GM23338 (cell line): ENCODE results near the gene TMEM132D. TPM values are rescaled to one million over a fixed set of nuclear protein-coding genes. Genes with fewer than 3 reads are reported as not detected.
"Not testable (repeated sequence)": the region's sequence is repeated elsewhere in the genome, so short reads cannot be mapped to it uniquely, and the experiment has no call there.

ENCODE experiments used
- ATAC-seq: fragments of 200-7000 bp; cut with Tn5 transposase; 3 replicates; pipeline ENCODE4 v1.9.1; 2020
- DNase-seq: peaks from one replicate; pipeline ENCODE4 v3.0.0-alpha.2; 2015; ENCODE audit warnings: low spot score
- H2AFZ ChIP-seq: fragments of 200-600 bp; sonication (generic); 2 replicates; pipeline ENCODE4 v1.8.0; 2016; ENCODE audit warnings: antibody characterized with exemption, mild to moderate bottlenecking, moderate library complexity
- H3F3A ChIP-seq: fragments of 200-600 bp; sonication (generic); replicated peaks from 2 replicates; pipeline ENCODE4 v1.8.0; 2017; ENCODE audit warnings: antibody characterized with exemption, mixed run types, low read depth
- H3K27ac ChIP-seq: fragments of 200-600 bp; sonication (generic); 2 replicates; pipeline ENCODE4 v1.6.1; 2016; ENCODE audit warnings: low read depth
- H3K27me3 ChIP-seq: fragments of 200-600 bp; sonication (generic); 2 replicates; pipeline ENCODE4 v1.8.0; 2016; ENCODE audit warnings: mild to moderate bottlenecking, mixed run types, moderate library complexity; ENCODE audit not compliant: insufficient read depth
- H3K36me3 ChIP-seq: fragments of 200-600 bp; sonication (generic); 2 replicates; pipeline ENCODE4 v1.8.0; 2016; ENCODE audit warnings: mild to moderate bottlenecking; ENCODE audit not compliant: insufficient read depth
- H3K4me1 ChIP-seq: fragments of 200-600 bp; sonication (generic); 2 replicates; pipeline ENCODE4 v1.8.0; 2016; ENCODE audit warnings: mild to moderate bottlenecking, moderate library complexity; ENCODE audit not compliant: insufficient read depth
- H3K4me2 ChIP-seq: fragments of 200-600 bp; sonication (generic); 2 replicates; pipeline ENCODE4 v1.7.1; 2017; ENCODE audit warnings: mixed run types
- H3K4me3 ChIP-seq: fragments of 200-600 bp; sonication (generic); 2 replicates; pipeline ENCODE4 v1.6.1; 2016; ENCODE audit warnings: mixed run types
- H3K79me2 ChIP-seq: fragments of 200-600 bp; sonication (generic); replicated peaks from 2 replicates; pipeline ENCODE4 v1.8.0; 2017; ENCODE audit warnings: mild to moderate bottlenecking; ENCODE audit not compliant: insufficient read depth
- H3K9me2 ChIP-seq: fragments of 200-600 bp; sonication (generic); 2 replicates; pipeline ENCODE4 v1.8.0; 2017; ENCODE audit not compliant: insufficient read depth
- H4K20me1 ChIP-seq: fragments of 200-600 bp; sonication (generic); replicated peaks from 2 replicates; pipeline ENCODE4 v1.8.0; 2017; ENCODE audit warnings: mild to moderate bottlenecking; ENCODE audit not compliant: insufficient read depth
- H3K27ac Mint-ChIP-seq: 2 replicates; pipeline ENCODE4 v1.8.0; 2020; ENCODE audit warnings: inconsistent platforms, mild to moderate bottlenecking, moderate library complexity, mixed read lengths
- H3K27me3 Mint-ChIP-seq: 3 replicates; pipeline ENCODE4 v1.8.0; 2022; ENCODE audit warnings: low read depth, mild to moderate bottlenecking, moderate library complexity, mixed read lengths, inconsistent platforms; ENCODE audit not compliant: insufficient read depth, poor library complexity
- H3K36me3 Mint-ChIP-seq: 3 replicates; pipeline ENCODE4 v1.8.0; 2021; ENCODE audit warnings: low read depth, mild to moderate bottlenecking, inconsistent platforms, moderate library complexity, mixed read lengths
- H3K4me1 Mint-ChIP-seq: 3 replicates; pipeline ENCODE4 v1.8.0; 2020; ENCODE audit warnings: mild to moderate bottlenecking, inconsistent platforms, mixed read lengths
- H3K4me3 Mint-ChIP-seq: 3 replicates; pipeline ENCODE4 v1.8.0; 2021; ENCODE audit warnings: moderate library complexity, mild to moderate bottlenecking, inconsistent platforms, mixed read lengths
- H3K9me3 Mint-ChIP-seq: 3 replicates; pipeline ENCODE4 v1.8.0; 2020; ENCODE audit warnings: moderate library complexity, mild to moderate bottlenecking, inconsistent platforms, mixed read lengths
- CTCF ChIP-seq, 2 experiments: fragments of 200-600 bp in 1 of 2; sonication (generic) in 1 of 2; conservative IDR thresholded peaks; 2 replicates each; pipeline versions ENCODE4 v1.5.1 to v1.6.1; 2016 to 2017; ENCODE audit warnings: antibody characterized with exemption in 2 of 2, low read depth in 2 of 2, mild to moderate bottlenecking in 2 of 2, moderate library complexity in 1 of 2
- JUNB ChIP-seq: IDR thresholded peaks from one replicate; pipeline ENCODE4 v1.6.1; 2016; ENCODE audit warnings: antibody characterized with exemption; ENCODE audit not compliant: unreplicated experiment
- REST ChIP-seq: IDR thresholded peaks from one replicate; pipeline ENCODE4 v1.6.1; 2018; ENCODE audit warnings: antibody characterized with exemption; ENCODE audit not compliant: unreplicated experiment
- polyA plus RNA-seq: library from polyadenylated mRNA; unstranded; fragments of >200 nt; fragmentation: Nextera tagmentation; extraction: Ambion mirVana; gene quantifications from 2 replicates; pipeline ENCODE4 v1.2.1, GENCODE V29; 2016
- total RNA-seq: library from RNA; depleted of rRNA; stranded (reverse); fragments of >200 nt; shearing (Covaris generic); gene quantifications from 2 replicates; pipeline ENCODE4 v1.2.3, GENCODE V29; 2014
- TF ChIP-seq, protein P1 (sequence below): fragments of 250-450 bp; sonication (Bioruptor Pico); IDR thresholded peaks from 2 replicates; pipeline ENCODE4 v1.5.0; 2020; ENCODE audit warnings: mild to moderate bottlenecking, moderate library complexity

Gene TMEM132D
- total and polyA plus RNA-seq, 2 experiments from 2014 or later, result 0.44 to 5.3 TPM

DNA sequence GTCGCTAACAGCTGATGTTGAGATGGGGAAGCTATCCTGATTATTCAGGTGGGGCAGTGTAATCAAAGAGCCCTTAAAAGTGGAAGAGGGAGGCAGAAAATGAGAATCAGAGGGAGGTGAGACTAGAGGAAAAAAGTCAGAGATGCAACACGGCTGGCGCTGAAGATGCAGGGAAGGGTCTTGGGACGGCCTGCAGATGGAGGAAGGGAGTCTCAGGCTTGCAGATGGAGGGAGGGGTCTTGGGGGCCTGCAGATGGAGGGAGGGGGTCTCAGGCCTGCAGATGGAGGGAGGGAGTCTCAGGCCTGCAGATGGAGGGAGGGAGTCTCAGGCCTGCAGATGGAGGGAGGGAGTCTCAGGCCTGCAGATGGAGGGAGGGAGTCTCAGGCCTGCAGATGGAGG is 713.9 kb downstream of the TMEM132D start:
- H3F3A ChIP-seq, H3K27ac Mint-ChIP-seq, H3K4me2 ChIP-seq, H3K9me2 ChIP-seq, H3K4me3 ChIP-seq, H3K79me2 ChIP-seq, H3K4me1 Mint-ChIP-seq, H3K27me3 ChIP-seq, H3K27me3 Mint-ChIP-seq, DNase-seq, H3K27ac ChIP-seq, H3K4me1 ChIP-seq, H2AFZ ChIP-seq, H4K20me1 ChIP-seq, ATAC-seq, H3K36me3 ChIP-seq, H3K4me3 Mint-ChIP-seq: not testable (repeated sequence)
- H3K36me3 Mint-ChIP-seq, result peaks cover 36% of the 10 kb centered on the region
- peaks cover 92% of the 10 kb centered on the region for H3K9me3 Mint-ChIP-seq

DNA sequence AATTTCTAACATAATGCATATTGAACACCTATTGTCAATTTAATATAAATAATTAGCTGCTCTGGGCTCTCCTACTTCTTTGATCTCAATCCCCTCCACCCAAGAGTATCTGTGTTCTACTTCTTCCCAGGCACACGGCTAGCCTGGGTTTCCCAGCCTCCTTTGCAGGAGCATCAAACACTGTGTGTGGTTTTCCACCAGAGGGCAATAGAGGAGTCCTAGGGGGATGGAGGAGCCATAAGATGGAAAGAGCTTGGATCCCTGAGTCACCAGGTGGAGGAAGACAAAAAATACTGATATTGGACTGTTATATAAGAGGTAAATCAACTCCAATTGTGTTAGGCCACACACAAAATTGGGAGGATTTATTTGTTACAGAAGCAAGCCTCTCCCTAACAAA is 716.9 kb downstream of the TMEM132D start:
- Histone ChIP-seq H3K27ac (no peak overlapping the region), H3K4me1 (no peaks in the 10 kb centered on the region), H3K36me3 (no peaks in the 10 kb centered on the region), H3K27me3 (no peaks in the 10 kb centered on the region), H3K4me2 (no peak overlapping the region), H4K20me1 (no peaks in the 10 kb centered on the region), H3K4me3 (no peak overlapping the region), H3K79me2 (no peaks in the 10 kb centered on the region), H3K9me2 (no peaks in the 10 kb centered on the region), H2AFZ (no peak overlapping the region), H3F3A (no peaks in the 10 kb centered on the region)
- DNase-seq (peak; percentile 40), ATAC-seq (no peak)
- Mint-ChIP-seq H3K9me3 (peaks cover 94% of the 10 kb centered on the region), H3K4me1 (no peaks in the 10 kb centered on the region), H3K4me3 (no peak overlapping the region), H3K27ac (no peak overlapping the region), H3K27me3 (peaks cover 8% of the 10 kb centered on the region), H3K36me3 (peaks cover 44% of the 10 kb centered on the region)
- peak; percentile 46 to 50 for TF ChIP-seq CTCF (conservative IDR thresholded peaks at IDR 0.05; ENCODE audit: low read depth in 2 of 2)
- no peak for TF ChIP-seq REST
- TF ChIP-seq, protein P1, sequence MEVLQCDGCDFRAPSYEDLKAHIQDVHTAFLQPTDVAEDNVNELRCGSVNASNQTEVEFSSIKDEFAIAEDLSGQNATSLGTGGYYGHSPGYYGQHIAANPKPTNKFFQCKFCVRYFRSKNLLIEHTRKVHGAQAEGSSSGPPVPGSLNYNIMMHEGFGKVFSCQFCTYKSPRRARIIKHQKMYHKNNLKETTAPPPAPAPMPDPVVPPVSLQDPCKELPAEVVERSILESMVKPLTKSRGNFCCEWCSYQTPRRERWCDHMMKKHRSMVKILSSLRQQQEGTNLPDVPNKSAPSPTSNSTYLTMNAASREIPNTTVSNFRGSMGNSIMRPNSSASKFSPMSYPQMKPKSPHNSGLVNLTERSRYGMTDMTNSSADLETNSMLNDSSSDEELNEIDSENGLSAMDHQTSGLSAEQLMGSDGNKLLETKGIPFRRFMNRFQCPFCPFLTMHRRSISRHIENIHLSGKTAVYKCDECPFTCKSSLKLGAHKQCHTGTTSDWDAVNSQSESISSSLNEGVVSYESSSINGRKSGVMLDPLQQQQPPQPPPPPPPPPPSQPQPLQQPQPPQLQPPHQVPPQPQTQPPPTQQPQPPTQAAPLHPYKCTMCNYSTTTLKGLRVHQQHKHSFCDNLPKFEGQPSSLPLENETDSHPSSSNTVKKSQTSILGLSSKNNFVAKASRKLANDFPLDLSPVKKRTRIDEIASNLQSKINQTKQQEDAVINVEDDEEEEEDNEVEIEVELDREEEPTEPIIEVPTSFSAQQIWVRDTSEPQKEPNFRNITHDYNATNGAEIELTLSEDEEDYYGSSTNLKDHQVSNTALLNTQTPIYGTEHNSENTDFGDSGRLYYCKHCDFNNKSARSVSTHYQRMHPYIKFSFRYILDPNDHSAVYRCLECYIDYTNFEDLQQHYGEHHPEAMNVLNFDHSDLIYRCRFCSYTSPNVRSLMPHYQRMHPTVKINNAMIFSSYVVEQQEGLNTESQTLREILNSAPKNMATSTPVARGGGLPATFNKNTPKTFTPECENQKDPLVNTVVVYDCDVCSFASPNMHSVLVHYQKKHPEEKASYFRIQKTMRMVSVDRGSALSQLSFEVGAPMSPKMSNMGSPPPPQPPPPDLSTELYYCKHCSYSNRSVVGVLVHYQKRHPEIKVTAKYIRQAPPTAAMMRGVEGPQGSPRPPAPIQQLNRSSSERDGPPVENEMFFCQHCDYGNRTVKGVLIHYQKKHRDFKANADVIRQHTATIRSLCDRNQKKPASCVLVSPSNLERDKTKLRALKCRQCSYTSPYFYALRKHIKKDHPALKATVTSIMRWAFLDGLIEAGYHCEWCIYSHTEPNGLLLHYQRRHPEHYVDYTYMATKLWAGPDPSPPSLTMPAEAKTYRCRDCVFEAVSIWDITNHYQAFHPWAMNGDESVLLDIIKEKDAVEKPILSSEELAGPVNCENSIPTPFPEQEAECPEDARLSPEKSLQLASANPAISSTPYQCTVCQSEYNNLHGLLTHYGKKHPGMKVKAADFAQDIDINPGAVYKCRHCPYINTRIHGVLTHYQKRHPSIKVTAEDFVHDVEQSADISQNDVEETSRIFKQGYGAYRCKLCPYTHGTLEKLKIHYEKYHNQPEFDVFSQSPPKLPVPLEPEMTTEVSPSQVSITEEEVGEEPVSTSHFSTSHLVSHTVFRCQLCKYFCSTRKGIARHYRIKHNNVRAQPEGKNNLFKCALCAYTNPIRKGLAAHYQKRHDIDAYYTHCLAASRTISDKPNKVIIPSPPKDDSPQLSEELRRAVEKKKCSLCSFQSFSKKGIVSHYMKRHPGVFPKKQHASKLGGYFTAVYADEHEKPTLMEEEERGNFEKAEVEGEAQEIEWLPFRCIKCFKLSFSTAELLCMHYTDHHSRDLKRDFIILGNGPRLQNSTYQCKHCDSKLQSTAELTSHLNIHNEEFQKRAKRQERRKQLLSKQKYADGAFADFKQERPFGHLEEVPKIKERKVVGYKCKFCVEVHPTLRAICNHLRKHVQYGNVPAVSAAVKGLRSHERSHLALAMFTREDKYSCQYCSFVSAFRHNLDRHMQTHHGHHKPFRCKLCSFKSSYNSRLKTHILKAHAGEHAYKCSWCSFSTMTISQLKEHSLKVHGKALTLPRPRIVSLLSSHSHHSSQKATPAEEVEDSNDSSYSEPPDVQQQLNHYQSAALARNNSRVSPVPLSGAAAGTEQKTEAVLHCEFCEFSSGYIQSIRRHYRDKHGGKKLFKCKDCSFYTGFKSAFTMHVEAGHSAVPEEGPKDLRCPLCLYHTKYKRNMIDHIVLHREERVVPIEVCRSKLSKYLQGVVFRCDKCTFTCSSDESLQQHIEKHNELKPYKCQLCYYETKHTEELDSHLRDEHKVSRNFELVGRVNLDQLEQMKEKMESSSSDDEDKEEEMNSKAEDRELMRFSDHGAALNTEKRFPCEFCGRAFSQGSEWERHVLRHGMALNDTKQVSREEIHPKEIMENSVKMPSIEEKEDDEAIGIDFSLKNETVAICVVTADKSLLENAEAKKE (CRISPR knock-in tag), result no peak
- no peak for TF ChIP-seq JUNB
